IPS DF 6.9 (cell line): ENCODE data around the gene POU5F1.
"Not testable (repeated sequence)": the region's sequence is repeated elsewhere in the genome, so short reads cannot be mapped to it uniquely, and the experiment has no call there.

Experiments
- DNase-seq: peaks from one replicate; pipeline ENCODE4 v3.0.0-alpha.2; 2013; ENCODE audit warnings: low read depth, low spot score
- H3K27ac ChIP-seq: one replicate; pipeline ENCODE4 v1.5.1; 2013; ENCODE audit warnings: low read length, control low read depth
- H3K27me3 ChIP-seq: 2 replicates; pipeline ENCODE4 v1.6.1; 2013; ENCODE audit warnings: mild to moderate bottlenecking, low read length; ENCODE audit not compliant: control insufficient read depth, insufficient read depth
- H3K36me3 ChIP-seq: 2 replicates; pipeline ENCODE4 v1.6.1; 2013; ENCODE audit warnings: low read length; ENCODE audit not compliant: control insufficient read depth, insufficient read depth
- H3K4me1 ChIP-seq: 2 replicates; pipeline ENCODE4 v1.6.1; 2013; ENCODE audit warnings: low read length; ENCODE audit not compliant: control insufficient read depth, insufficient read depth
- H3K4me3 ChIP-seq: 2 replicates; pipeline ENCODE4 v1.5.1; 2013; ENCODE audit warnings: mild to moderate bottlenecking, low read length
- H3K9me3 ChIP-seq: 2 replicates; pipeline ENCODE4 v1.6.1; 2013; ENCODE audit warnings: low read length, inconsistent platforms; ENCODE audit not compliant: control insufficient read depth, insufficient read depth
- WGBS: extraction: QIAGEN DNeasy Blood & Tissue Kit; methylation state at CpG from one replicate; pipeline ENCODE4 v1.1.7; 2013; ENCODE audit warnings: mixed read lengths, missing lambda C conversion rate; ENCODE audit not compliant: insufficient read length, insufficient coverage; 5-methylcytosine and 5-hydroxymethylcytosine counted together

POU5F1 gene

DNA sequence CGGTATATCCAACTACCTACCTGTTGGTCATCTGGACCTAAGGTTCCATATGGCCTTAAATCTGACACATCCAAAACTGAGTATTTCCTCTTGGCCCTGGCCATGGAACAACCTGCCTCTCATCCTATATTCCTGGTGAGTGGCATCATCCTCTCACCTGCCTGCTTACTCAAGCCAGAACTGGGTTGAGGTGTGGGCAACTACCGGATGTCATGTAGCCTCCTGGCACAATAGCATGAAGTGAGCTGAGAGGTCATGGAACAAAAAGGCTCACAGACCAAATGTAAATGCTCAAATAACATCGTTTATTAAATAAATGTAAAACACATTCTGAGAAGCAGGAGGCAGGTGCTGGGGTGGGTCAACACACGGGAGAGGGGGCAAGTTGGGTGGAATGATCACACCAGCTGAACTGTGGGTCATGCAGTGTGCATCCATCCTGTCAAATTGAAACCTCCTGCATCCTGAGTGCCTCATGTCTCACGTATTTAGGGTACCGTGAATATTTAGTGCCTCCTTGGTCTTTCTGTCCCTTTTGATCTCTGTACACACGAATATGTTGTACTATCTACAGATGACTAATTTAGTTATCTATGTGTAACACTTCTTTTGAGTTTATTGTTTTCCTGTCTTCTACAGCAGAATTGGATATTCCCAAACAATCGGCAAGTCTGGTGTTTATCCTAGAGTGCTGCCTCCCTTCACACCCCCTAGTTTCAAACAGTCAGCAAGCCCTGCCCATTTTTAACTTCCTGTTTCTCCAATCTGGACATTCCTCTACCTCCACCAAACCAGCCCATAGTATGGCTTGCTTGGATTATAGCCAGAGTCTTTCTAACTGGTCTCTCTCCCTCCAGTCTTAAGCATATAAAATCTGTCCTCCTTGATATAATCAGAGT lies 7.9 kb upstream of the POU5F1 start:
- Histone ChIP-seq H3K27me3 (no peaks in the 10 kb centered on the region), H3K4me3 (no peak overlapping the region), H3K4me1 (peaks cover 6% of the 10 kb centered on the region), H3K36me3 (no peaks in the 10 kb centered on the region), H3K9me3 (no peaks in the 10 kb centered on the region), H3K27ac (no peak overlapping the region)
- DNase-seq, result no peak
- WGBS, result no CpG with 5 or more reads among the region's 8 CpGs

DNA sequence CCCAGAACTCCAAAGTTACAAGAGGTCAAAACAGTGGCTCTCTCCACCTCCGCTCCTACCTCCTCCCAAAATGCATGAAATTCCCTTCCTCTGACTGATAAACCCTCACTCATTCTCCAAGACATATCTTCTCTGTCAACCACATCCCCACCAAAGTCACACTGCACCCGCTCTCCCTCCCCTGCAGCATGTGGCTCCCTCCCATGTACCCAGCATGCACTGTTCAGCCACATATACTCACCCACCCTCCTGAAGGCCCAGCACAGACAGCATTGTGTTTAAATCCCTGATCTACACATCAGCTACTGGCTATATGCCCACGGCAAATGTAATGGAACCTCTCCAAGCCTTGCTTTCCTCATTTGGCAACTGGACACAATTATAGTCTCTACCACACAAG lies 5.5 kb upstream of the POU5F1 start:
- no CpG with 5 or more reads among the region's 3 CpGs for WGBS
- peaks cover 9% of the 10 kb centered on the region for H3K4me1 ChIP-seq
- H3K4me3 ChIP-seq, result no peak overlapping the region
- DNase-seq, result no peak
- no peak overlapping the region for H3K27ac ChIP-seq
- no peaks in the 10 kb centered on the region for H3K9me3 ChIP-seq
- H3K27me3 ChIP-seq, result no peaks in the 10 kb centered on the region
- no peaks in the 10 kb centered on the region for H3K36me3 ChIP-seq

GRCh38 chr6:31174378-31174777 lies 3.9 kb upstream of the POU5F1 start:
- no peak overlapping the region for H3K4me3 ChIP-seq
- no peak overlapping the region for H3K27ac ChIP-seq
- DNase-seq, result no peak
- no peaks in the 10 kb centered on the region for H3K36me3 ChIP-seq
- H3K27me3 ChIP-seq, result no peaks in the 10 kb centered on the region
- WGBS, result no CpG with 5 or more reads among the region's 5 CpGs
- no peaks in the 10 kb centered on the region for H3K9me3 ChIP-seq
- peaks cover 8% of the 10 kb centered on the region for H3K4me1 ChIP-seq

GRCh38 chr6:31173406-31173805 lies 2.9 kb upstream of the POU5F1 start:
- Histone ChIP-seq H3K4me3 (no peak overlapping the region), H3K27me3 (no peaks in the 10 kb centered on the region), H3K27ac (peak overlapping the region; percentile 22), H3K4me1 (peaks cover 8% of the 10 kb centered on the region), H3K36me3 (no peaks in the 10 kb centered on the region), H3K9me3 (no peaks in the 10 kb centered on the region)
- no CpG with 5 or more reads among the region's 3 CpGs for WGBS
- no peak for DNase-seq

DNA sequence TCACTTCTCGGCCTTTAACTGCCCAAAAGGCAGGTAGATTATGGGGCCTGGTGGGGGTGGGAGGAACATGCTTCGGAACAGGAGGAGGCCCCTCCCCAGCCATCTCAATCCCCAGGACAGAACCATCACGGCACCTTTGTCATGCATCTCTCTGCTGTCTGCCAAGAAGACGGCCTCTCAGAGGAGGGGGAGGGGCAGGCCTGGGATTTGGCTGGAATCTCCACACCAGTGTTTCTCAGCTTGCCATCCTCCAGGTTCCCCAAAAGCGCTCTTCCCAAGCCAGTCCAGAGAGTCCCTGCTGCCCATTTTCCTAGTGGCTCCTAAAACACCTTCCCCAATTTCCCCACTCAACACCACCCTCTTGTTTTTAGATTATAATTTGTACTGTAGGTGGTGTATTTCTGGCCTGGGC lies 2.5 kb upstream of the POU5F1 start:
- H3K4me3 ChIP-seq, result peak overlapping the region; percentile 17; the same call in 1 of the 2 replicates
- peak; percentile 96 for DNase-seq
- peaks cover 8% of the 10 kb centered on the region for H3K4me1 ChIP-seq
- peak overlapping the region; percentile 53 for H3K27ac ChIP-seq
- no peaks in the 10 kb centered on the region for H3K36me3 ChIP-seq
- H3K27me3 ChIP-seq, result no peaks in the 10 kb centered on the region
- H3K9me3 ChIP-seq, result no peaks in the 10 kb centered on the region
- no CpG with 5 or more reads among the region's 5 CpGs for WGBS

- no CpG with 5 or more reads among the region's 16 CpGs for WGBS
- Histone ChIP-seq H3K27ac (peak overlapping the region; percentile 53), H3K27me3 (no peaks in the 10 kb centered on the region), H3K4me1 (peaks cover 8% of the 10 kb centered on the region), H3K9me3 (no peaks in the 10 kb centered on the region), H3K4me3 (peak overlapping the region; percentile 17; the same call in 1 of the 2 replicates), H3K36me3 (no peaks in the 10 kb centered on the region)
- DNase-seq, result peak; percentile 98
Measured at GRCh38 chr6:31171931-31172905, 1.7 kb upstream of the POU5F1 start.

DNA sequence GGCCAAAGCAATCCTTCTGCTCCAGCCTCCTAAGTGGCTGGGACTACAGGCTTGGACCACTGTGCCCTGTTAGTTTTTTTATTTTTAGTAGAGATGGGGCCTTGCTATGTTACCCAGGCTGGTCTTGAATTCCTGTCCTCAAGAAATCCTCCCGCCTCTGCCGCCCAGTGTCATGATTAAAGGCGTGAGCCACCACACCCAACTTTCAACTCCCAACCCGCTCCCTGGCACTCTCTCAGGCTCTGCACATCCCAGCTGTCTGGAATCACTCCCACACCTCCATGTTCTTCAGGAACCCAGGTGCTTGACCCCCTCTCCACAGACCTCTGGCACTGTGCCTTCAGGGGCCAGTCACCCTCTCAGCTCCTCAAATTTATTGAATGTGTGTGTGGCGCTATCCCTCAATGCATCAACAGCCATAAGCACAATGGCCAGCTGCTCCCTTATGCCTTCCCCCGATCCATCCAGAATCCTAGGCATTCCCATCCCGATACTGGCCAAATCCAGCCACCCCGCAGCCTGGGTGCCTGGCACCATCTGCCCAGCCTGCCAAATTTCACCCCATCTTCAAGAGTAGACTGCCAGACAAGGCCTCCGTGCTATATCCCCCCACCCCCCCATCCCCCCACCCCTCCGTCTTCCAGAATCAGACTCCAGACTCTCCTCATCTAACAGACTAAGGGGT lies 647 bp upstream of the POU5F1 start:
- Histone ChIP-seq H3K4me1 (peaks cover 8% of the 10 kb centered on the region), H3K9me3 (no peaks in the 10 kb centered on the region), H3K27me3 (no peaks in the 10 kb centered on the region), H3K4me3 (no peak overlapping the region), H3K27ac (peak overlapping the region; percentile 41), H3K36me3 (no peaks in the 10 kb centered on the region; the same call in 1 of the 2 replicates)
- no CpG with 5 or more reads among the region's 10 CpGs for WGBS
- DNase-seq, result no peak

DNA sequence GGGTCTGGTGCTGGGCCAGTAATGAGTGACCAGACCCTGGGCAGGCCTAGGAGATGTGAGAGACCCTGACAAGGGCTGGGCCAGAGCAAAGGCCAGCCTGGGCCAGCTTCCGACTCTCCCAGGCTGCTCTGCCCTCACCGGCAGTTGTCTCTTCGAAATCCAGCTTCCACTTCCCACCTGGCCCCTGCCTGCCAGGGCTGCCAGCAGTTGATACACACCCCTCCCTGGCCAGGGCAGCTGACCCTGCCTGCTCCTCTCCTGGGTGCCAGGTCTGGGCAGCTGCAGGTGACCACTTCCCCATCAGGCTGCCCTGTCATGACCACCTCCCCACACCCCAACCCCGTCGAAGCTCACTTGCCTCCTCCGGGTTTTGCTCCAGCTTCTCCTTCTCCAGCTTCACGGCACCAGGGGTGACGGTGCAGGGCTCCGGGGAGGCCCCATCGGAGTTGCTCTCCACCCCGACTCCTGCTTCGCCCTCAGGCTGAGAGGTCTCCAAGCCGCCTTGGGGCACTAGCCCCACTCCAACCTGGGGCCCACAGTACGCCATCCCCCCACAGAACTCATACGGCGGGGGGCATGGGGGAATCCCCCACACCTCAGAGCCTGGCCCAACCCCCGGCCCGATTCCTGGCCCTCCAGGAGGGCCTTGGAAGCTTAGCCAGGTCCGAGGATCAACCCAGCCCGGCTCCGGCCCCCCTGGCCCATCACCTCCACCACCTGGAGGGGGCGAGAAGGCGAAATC lies 453 bp downstream of the POU5F1 start:
- peak overlapping the region; percentile 94 for H3K4me3 ChIP-seq
- not testable (repeated sequence) for DNase-seq, H3K36me3 ChIP-seq, H3K27me3 ChIP-seq, H3K27ac ChIP-seq, H3K9me3 ChIP-seq, H3K4me1 ChIP-seq
- WGBS, result no CpG with 5 or more reads among the region's 23 CpGs

- H3K27ac ChIP-seq, result no peak overlapping the region
- peak overlapping the region; percentile 94; the same call in 1 of the 2 replicates for H3K4me3 ChIP-seq
- WGBS, result no CpG with 5 or more reads among the region's 10 CpGs
Measured at GRCh38 chr6:31169123-31169857, 1.2 kb downstream of the POU5F1 start.

More at GRCh38 chr6:31169123-31169857, 1.2 kb downstream of the POU5F1 start:
- Histone ChIP-seq H3K9me3 (no peaks in the 10 kb centered on the region), H3K36me3 (peaks cover 8% of the 10 kb centered on the region; the same call in 1 of the 2 replicates), H3K4me1 (peaks cover 8% of the 10 kb centered on the region), H3K27me3 (no peaks in the 10 kb centered on the region)
- DNase-seq, result no peak
